ENCODE measurements around the gene KCTD12.

GRCh38 chr13:76836311-76836710 is 49.9 kb downstream of the KCTD12 start:
- TF ChIP-seq CTCF (conservative IDR thresholded peaks at IDR 0.05 in 1 of 2, IDR thresholded peaks at IDR 0.05 in 1 of 2; ENCODE audit: low read depth in 1 of 2, low read length in 2 of 2): no peak
- no peak for TF ChIP-seq EZH2 (IDR thresholded peaks at IDR 0.05; ENCODE audit: low read length, missing control alignments)

Data from fibroblast of lung (primary cell).